ENCODE results near the gene CAMTA2.

- TF ChIP-seq CTCF (optimal IDR thresholded peaks at IDR 0.05 in 1 of 3, IDR thresholded peaks at IDR 0.05 in 1 of 3, conservative IDR thresholded peaks at IDR 0.05 in 1 of 3; ENCODE audit: extremely low read depth in 1 of 3, insufficient read depth in 2 of 3, low read length in 3 of 3), result no peak
- no peak for TF ChIP-seq EZH2 (IDR thresholded peaks at IDR 0.05; ENCODE audit: low read length)
Observed at GRCh38 chr17:4953451-4953961, 34.0 kb downstream of the CAMTA2 start.
